HG03354 (cell line): Measurements from ENCODE around the gene TMCC1.
"Not testable (repeated sequence)": the region's sequence is repeated elsewhere in the genome, so short reads cannot be mapped to it uniquely, and the experiment has no call there.

Source experiments
- ATAC-seq: cut with Tn5 transposase; IDR thresholded peaks from one replicate; pipeline ENCODE4 v1.9.1; 2021; ENCODE audit warnings: mild to moderate bottlenecking; ENCODE audit not compliant: unreplicated experiment, poor library complexity, severe bottlenecking

TMCC1 gene

DNA sequence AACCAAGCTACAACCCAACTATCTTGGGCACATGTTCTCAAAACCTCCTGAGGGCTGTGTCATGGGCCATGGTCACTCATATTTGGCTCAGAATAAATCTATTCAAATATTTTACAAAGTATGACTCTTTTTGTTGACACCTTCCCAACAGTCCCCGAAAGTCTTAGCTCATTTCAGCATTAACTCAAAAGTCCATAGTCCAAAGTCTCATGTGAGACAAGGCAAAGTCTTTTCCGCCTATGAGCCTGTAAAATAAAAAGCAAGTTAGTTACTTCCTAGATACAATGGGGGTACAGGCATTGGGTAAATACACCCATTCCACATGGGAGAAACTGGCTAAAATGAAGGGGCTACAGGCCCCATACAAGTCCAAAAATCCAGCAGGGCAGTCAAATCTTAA, 197.1 kb downstream of the TMCC1 start:
- not testable (repeated sequence) for ATAC-seq

DNA sequence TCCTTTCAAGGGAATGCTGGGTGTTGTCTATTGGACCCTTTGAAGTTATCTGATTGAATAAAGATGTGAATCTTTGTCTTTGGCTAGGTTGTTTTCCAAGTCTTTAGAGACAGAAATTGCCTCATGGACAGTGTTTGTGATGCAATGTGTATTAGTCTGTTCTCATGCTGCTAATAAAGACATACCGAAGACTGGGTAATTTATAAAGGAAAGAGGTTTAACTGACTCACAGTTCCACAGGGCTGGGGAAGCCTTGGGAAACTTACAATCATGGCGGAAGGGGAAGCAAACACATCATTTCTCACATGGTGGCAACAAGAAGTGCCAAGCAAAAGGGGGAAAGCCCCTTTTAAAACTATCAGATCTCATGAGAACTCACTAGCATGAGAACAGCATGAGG, 198.3 kb downstream of the TMCC1 start:
- ATAC-seq: no peak

DNA sequence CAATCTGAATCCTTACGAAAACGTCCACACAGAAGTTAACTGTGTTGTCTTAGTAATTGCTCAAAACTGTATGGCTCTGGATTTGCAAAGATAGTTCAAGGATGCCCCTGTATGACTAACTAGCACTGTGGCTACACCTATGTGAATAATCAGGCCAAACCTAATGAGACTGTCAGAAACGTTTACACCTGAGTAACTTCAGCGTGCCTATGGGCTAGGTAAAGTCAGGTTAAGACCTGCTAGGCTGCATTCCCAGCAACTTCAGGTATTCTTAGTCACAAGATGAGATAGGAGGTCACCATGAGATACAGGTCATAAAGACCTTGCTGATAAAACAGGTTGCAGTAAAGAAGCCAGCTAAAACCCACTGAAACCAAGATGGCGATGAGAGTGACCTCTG, 199.3 kb downstream of the TMCC1 start:
- no peak for ATAC-seq

DNA sequence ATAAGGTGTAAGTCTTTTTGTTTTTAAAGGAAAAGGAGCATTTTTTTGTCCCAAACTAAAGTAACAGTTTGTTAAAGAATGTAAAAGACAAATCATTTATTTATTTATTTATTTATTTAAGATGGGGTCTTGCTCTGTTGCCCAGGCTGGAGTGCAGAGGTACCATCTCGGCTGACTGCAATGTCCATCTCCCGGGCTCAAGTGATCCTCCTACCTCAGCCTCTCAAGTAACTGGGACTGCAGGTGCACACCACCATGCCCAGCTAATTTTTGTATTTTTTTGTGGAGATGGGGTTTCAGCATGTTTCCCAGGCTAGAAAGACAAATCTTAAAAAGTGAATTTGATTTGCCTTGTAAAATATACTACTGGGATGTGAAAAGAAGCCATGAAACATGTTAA, 200.8 kb downstream of the TMCC1 start:
- no peak for ATAC-seq

DNA sequence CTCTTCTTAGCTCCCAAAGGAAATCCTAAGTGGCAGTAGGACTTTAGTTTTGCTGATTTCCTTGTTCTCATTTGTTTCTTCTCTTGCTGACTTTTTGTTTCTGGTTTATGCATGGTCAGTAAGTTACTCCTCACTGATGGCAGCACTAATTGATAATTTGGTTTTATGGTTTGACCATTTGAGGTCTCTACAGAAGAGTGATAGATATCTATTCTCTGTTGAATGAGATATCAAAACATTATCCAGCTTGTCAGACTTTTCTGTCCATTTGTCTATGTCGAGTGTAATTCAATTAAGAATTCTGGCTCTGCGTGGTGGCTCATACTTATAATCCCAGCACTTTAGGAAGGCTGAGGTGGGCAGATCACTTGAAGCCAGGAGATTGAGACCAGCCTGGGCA, 202.5 kb downstream of the TMCC1 start:
- no peak for ATAC-seq

DNA sequence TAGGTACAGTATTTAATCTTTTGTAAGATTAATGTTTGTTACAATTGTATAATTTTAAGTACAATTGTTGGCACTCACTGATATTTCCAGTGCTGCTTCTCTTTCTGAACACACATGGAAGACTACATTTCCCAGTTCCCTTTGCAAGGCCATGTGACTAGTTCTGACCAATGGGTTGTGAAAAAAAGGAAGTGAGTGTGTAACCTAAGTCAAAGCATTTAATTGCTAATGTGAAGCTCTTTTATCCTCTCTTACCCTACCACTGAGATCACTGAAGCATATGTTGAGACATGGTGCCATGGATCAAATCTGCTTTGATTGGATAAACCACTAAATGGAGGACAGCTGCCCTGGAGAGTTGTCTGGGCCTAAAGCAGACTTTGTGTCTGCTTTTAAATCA, 203.1 kb downstream of the TMCC1 start:
- ATAC-seq: peak; percentile 84

DNA sequence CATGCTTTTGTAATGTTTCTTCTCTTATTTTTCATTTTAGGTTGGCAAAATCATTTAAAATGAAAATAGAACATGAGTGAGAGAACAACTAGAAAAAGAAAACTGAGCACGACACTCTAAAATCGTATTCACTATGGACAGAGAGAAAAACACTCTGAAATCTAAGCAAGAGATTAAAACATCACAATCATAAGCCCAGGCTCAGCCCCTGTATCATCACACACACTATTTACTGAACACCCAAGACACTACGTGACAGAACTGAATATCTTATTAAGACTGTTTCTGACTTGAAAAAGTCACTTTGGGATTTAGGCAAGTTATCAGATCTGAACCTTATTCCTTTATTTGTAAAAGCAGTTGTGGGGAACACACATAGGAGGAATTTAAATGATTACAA, 204.5 kb downstream of the TMCC1 start:
- no peak for ATAC-seq

DNA sequence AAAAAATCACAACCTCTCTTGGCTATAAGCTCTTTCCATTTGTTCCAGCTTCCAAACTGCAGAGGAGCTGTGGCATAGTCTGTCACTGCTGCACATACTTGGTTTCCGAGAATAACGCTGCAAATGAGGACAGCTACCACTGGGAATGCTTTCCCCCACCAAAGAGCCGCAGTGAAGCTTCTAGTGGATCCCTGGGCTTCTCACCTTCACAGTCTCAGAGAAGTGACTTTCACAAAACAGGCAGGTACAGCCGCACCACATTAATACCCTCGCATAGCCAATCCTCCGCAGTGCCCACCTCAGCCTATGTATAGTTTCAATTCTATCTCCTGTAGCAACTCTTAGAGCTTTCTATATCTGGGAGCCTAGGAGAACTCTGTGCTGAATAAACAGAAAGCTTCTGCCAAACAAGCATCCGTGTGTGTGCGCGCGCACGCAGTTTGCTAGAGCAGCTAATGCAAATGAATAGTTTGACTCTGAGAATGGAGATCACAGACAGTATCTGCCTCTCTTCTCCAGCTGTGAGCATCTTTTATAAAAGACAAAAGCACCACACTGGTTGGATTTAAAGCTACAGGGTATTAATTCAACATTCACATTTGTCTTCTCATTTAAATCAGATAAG, 205.1 kb downstream of the TMCC1 start:
- ATAC-seq: no peak

DNA sequence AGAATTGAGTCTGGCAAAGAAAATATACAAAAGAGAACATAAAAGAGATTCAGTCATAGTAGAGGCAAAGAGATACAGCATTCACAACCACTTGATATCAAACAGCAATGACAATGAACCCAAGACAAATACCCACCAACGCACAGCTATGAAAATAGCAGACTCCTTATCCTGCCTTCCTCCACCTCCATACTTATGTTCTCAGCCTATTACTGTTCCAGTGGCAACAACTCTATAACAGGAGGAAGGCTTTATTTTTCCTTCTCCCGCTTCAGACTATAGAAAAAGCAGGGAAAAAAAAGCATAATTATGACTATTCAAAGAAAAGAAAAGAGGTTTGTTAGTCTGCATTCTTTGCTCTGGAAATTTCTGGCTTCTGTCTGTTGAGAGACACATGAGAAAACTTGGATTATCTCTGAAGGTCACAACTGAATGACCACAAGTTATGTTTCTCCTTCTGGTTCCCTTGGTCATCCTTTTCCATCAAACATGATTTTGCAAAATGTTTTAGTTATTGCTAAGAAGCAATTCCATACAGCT, 205.9 kb downstream of the TMCC1 start:
- no peak for ATAC-seq

DNA sequence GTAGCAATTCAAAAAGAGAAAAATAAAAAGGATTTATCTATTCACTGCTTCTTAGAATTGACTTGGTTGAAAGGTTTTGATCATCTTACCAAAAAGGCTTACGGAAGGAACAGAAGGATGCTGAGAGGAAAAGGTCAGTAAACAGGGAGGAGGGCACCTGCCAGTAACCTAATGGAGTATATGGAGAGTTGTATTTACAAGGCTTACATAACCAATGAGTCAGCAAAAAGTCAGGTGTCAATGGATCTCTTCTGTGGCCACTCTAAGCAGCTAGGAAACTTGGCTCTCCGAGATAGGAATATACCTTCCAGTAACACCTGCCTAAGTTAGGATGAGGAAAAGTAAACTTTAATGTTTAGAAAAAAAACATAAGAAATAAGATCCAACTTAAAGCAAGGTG, 206.6 kb downstream of the TMCC1 start:
- no peak for ATAC-seq

DNA sequence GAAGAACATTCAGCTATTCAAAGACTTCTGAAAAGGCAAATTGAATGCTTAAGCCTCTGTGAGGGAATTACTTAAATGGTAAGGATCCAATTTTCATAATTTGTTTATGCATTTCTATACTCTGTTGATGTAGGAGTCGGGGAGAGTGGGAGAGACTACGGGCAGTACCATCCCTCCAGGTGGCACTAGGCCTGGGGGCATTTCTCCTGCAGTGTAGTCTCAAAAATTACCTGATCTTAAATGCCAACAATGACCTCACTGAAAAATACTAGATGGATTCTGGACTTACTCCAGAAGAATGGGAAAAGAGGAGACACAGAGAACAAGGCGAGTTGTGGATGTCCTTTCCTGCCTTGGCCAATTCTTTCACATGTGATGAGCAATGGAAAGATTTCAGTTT, 209.2 kb downstream of the TMCC1 start:
- ATAC-seq: no peak

DNA sequence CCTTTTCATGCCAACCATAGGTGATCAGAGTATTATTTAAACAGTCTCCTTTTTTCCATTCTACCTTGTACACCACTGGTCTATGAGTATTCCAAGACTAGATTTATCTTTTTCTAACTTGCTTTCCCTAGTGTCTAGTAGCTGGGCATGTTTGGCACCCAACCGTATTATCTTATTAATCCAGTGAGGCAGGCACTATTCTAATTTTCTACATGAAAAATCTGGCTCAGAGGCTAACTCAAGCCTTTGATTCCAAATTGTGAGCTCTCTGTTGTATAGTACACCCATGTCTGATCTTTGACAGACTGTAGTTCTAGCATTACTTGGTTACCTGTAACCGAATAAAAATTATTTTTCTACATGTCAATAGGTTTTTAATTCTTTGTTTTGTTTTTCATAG, 210.3 kb downstream of the TMCC1 start:
- ATAC-seq: no peak

DNA sequence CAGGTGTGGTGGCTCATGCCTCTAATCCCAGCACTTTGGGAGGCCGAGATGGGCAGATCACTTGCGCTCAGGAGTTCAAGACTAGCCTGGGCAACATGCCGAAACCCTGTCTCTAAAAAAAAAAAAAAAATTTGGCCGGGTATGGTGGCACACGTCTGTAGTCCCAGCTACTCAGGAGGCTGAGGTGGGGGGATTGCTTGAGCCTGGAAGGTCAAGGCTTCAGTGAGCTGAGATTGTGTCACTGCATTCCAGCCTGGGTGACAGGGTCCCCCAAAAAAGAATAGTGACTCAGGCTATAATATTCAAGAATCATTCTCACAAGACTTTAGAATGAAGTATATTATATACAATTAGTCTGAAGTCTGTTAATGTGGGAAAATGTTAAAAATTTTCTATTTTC, 216.5 kb downstream of the TMCC1 start:
- ATAC-seq: no peak

DNA sequence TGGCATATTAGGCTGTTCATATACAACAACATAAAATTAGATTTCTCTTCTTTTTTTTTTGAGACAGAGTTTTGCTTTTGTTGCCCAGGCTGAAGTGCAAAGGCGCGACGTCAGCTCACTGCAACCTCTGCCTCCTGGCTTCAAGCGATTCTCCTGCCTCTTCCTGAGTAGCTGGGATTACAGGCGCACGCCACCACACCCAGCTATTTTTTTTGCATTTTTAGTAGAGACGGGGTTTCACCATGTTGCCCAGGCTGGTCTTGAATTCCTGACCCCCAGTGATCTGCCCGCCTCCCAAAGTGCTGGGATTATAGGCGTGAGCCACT, 218.8 kb downstream of the TMCC1 start:
- not testable (repeated sequence) for ATAC-seq

DNA sequence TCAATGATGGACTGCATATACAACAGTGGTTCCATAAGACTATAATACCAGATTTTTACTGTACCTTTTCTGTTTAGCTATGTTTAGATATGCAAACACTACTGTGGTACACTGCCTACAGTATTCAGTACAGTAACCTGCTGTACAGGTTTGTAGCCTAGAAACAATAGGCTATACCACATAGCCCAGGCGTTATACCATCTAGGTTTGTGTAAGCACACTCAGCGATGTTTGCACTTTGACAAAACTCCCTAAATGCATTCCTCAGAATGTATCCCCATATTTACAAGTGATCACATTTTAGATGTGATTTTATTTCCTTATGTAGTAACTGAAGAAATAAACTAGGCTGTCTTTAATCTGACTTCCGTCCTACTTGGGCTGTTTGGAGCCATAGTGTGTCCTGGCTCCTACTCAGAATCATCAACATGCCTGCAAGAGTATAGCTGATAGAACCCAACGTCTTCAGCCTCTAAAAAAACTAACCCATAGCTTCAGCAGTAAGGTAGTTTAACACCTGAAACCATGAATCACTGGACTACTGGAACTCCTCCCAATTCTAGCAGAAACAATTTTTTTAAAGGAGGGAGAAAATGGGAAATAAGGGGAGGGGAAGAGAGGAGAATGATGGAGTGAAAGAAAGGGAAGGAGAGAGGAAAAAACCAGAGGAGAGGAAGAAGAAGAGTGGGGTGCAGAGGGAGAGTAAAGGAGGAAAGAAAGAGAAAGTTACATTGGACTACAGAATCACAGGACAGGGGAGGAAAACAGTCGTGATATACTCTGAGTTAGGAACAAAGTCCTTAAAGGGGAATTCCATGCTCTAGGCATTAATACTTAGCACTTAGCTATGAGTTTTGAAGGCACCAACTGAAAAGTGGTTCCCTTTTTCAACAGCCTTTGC, 219.4 kb downstream of the TMCC1 start:
- no peak for ATAC-seq

DNA sequence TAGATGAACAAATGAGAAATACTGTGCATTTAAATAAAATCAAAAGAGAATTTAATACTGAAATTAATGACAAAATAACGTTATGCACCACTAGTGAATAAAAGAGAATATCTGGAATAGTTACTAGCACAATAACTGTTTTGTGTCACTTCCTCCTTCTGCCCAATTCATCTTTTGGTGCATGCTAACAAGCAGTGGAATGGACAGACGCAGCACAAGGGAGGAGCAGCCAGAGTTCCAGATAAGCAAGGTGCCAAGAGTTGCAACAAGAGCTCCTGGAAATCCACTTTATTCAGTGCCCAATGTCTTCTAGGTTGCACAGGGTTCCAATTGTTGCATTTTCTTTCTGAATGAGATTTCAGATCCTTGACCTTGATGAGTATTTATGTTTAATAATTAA, 220.5 kb downstream of the TMCC1 start:
- ATAC-seq: no peak

DNA sequence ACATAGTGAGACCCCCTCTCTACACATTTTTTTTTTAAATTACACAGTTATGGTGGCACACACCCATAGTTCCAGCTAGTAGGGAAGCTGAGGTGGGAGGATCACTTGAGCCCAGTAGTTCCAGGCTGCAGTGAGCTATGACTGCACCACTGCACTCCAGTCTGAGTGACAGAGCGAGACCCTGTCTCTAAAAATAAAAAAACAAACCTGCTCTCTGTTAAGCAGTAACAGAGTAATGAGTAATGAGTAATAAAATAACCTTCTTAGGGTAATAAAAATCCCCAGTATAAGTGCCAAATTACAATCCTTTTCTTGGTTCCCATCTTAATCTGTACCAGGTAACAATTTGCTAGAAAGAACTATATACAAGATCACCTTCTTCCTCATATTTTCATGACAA, 221.1 kb downstream of the TMCC1 start:
- peak; percentile 78 for ATAC-seq

DNA sequence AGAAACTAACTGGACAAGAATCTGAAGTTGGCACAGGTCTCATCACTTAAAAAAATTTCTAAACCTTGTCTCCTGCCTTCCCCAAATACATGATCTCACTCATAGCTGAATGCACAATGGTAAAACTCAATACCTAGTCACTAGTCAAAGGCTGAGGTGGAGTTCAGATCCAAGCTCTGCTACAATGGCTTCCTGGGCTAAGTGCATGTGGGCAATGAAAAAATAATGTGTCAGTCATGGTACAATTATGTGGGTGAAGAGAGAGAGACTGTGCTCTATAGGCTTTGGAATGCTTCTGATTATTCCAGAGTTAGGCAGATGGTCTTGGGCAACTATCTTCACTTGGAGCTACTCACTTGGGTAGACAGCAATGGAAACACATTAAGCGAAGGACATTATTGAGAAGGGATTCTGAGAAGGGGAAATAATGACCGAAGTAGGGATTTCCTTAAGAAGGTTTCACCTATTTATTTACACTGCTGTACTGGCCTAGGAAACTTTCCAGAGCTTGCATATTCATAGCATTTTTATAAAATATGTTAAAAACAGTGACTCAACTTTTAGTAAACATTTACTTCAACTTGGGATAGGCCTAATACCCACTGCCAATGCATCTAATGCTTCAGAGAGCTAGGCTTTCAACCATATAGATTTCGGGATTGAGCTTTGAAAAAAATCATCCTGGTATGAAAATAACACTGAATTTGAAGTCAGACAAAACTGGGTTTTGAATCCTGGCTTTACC, 228.3 kb downstream of the TMCC1 start:
- ATAC-seq: no peak

DNA sequence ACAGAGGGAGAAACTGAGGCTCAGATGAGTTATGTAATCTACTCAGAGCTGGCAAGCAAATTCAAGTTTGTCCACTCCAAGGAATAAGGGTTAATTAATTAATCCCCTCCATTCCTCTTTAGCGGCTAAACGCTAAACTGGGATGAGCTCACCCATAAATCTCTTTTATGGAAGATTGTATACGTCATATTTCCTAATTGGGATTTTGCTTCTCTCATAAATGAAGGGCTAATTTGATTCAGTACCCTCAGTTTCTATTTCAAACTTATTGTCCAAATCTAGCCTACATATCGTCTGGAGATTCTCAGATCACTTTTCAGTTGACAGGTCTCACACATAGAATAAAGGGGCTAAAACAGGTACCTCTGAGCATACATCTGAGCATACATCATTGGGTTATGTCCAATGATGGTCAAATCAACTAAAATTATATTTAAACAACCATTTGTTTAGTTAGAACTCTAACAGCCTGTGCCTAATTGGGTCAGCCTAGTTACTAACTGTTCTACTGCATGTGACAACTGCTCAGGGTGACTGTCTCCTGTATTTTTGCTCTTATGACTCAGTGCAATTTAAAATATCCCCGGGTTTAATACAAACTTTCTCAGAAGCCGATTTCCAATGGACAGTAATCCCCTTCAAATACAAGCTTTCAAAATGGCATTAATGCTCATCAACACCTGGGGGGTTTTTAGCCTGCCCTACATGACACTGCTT, 229.4 kb downstream of the TMCC1 start:
- no peak for ATAC-seq

DNA sequence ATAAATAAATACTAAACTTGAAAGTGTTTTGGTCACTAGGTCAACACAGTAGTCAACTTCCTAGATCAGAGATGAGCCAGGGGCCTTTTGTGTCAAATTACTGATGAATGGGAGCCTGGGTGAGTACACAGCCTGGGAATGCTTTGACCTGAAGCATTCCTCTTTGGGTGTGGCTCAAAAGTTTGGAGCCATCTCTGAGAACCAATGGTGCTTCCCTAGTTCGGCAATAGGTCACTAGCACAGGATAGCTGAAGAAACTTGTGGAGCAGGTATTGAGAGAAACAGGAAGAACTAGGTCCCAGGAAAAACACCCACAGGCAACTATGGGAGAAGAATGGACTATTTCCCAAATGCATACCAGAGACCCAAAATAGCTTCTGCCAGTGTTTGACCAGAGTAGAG, 230.5 kb downstream of the TMCC1 start:
- ATAC-seq: no peak
